Gastrocnemius medialis (tissue), 4 donors: ENCODE measurements around the gene FANCC. TPM values are rescaled to one million over a fixed set of nuclear protein-coding genes. Genes with fewer than 3 reads are reported as not detected.

ENCODE experiments used
- ATAC-seq, 2 donors: fragments of 150-250 bp; one replicate each; pipeline ENCODE4 v1.9.1; 2016
- DNase-seq, 2 donors: peaks; one replicate each; pipeline ENCODE4 v3.0.0-alpha.2; 2019
- H3K27ac ChIP-seq, 4 donors: fragments of 200-600 bp; sonication (generic); 1 replicate in 1 of 4; 2 replicates in 3 of 4; pipeline ENCODE4 v1.5.1; 2016 to 2018; ENCODE audit warnings: mild to moderate bottlenecking in 2 of 4, moderate library complexity in 1 of 4
- H3K27me3 ChIP-seq, 3 donors: fragments of 200-600 bp; sonication (generic) in 2 of 3; 1 replicate in 1 of 3; 2 replicates in 2 of 3; pipeline versions ENCODE4 v1.5.1 to v1.6.0; 2016 to 2019; ENCODE audit warnings: mild to moderate bottlenecking in 1 of 3, moderate library complexity in 1 of 3
- H3K36me3 ChIP-seq, 2 donors: fragments of 200-600 bp; sonication (generic) in 1 of 2; one replicate each; pipeline ENCODE4 v1.5.1; 2017 to 2018
- H3K4me1 ChIP-seq, 2 donors: fragments of 200-600 bp; sonication (generic) in 1 of 2; one replicate each; pipeline ENCODE4 v1.5.1; 2016 to 2017; ENCODE audit warnings: mild to moderate bottlenecking in 2 of 2
- H3K4me3 ChIP-seq, 4 donors: fragments of 200-600 bp; sonication (generic) in 3 of 4; 1 replicate in 1 of 4; 2 replicates in 3 of 4; pipeline ENCODE4 v1.5.1; 2016 to 2019; ENCODE audit warnings: mild to moderate bottlenecking in 2 of 4
- H3K9me3 ChIP-seq, 3 donors: fragments of 200-600 bp; sonication (generic) in 2 of 3; 1 replicate in 1 of 3; 2 replicates in 2 of 3; pipeline ENCODE4 v1.5.1; 2016 to 2019
- POLR2A ChIP-seq, 2 donors: fragments of 450-650 bp; IDR thresholded peaks; one replicate each; pipeline ENCODE4 v1.6.1; 2017; ENCODE audit warnings: antibody characterized with exemption in 2 of 2, mild to moderate bottlenecking in 2 of 2, moderate library complexity in 2 of 2
- in situ Hi-C, 4 donors: fragments of 200-750 bp; cut with MboI; loops; one replicate each; pipeline versions ENCODE4 v1.15.0 to v1.8.0; 2017; ENCODE audit warnings: low sequenced_read_pairs in 4 of 4
- intact Hi-C: fragments of 100-400 bp; cut with DNase I; formaldehyde crosslinking; loops from one replicate; pipeline ENCODE4 v1.15.1; 2023; ENCODE audit warnings: low total_unique reads
- total RNA-seq, 4 donors: library from RNA; depleted of rRNA; stranded (reverse); fragments of >200 nt; gene quantifications; one replicate each; pipeline versions ENCODE4 v1.1.0 to v1.2.3, GENCODE V29; 2016
- TF ChIP-seq, protein P1 (sequence below), 5 experiments: fragments of 450-650 bp in 3 of 5; fragments of 200-600 bp in 2 of 5; sonication (generic) in 2 of 5; IDR thresholded peaks in 4 of 5; conservative IDR thresholded peaks in 1 of 5; 1 replicate in 4 of 5; 2 replicates in 1 of 5; pipeline ENCODE4 v1.5.1; 2016 to 2019; ENCODE audit warnings: antibody characterized with exemption in 5 of 5, mild to moderate bottlenecking in 3 of 5, moderate library complexity in 3 of 5

Gene FANCC
- total RNA-seq, 4 donors from 2014 or later, result 1.2 to 4.8 (median 2.5) TPM

DNA sequence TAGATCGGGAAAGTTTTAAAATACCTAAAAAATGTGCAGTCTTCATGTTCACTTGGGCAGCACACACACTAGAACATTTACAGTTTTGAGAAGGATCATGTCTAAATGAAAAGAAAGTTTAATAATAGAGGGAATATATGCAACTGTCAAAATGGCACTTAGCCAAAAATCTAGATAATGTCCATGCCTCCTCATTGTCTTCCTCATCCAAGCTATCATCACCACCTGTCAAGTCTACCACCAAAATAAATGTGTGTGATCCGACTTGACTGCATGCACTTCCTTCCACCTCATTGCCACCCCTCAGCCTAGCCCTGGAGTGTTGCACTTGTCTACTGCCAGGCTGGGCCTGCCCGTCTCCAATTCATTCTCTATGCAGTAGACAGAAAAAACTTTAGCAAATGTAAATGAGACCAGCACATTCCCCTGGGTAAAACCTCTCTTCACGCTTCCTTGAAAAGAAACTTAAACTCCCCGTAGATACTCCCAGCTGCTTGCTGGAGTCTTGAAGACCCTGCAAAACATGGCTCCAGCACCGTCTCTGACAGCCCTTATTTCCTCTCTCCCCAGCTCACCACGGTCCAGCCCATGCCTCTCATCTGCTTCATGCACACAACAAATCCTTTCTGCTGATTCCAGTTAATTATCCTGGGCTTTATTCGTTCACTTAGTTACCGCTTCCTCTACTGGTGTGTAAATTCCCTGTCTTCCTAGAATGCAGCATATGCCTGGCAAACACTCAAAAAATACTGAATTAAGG is 66.9 kb downstream of the FANCC start:
- in situ Hi-C loops, result no loop called here
- Histone ChIP-seq H3K4me3 (no peak overlapping the region), H3K9me3 (no peaks in the 10 kb centered on the region), H3K27me3 (no peaks in the 10 kb centered on the region), H3K27ac (no peak overlapping the region), H3K36me3 (no peaks in the 10 kb centered on the region), H3K4me1 (peaks cover 5 to 6% of the 10 kb centered on the region in 2 donors)
- intact Hi-C loops, result no loop called here
- DNase-seq (no peak), ATAC-seq (no peak)
- TF ChIP-seq POLR2A (IDR thresholded peaks at IDR 0.05), result no peak
- TF ChIP-seq, protein P1, sequence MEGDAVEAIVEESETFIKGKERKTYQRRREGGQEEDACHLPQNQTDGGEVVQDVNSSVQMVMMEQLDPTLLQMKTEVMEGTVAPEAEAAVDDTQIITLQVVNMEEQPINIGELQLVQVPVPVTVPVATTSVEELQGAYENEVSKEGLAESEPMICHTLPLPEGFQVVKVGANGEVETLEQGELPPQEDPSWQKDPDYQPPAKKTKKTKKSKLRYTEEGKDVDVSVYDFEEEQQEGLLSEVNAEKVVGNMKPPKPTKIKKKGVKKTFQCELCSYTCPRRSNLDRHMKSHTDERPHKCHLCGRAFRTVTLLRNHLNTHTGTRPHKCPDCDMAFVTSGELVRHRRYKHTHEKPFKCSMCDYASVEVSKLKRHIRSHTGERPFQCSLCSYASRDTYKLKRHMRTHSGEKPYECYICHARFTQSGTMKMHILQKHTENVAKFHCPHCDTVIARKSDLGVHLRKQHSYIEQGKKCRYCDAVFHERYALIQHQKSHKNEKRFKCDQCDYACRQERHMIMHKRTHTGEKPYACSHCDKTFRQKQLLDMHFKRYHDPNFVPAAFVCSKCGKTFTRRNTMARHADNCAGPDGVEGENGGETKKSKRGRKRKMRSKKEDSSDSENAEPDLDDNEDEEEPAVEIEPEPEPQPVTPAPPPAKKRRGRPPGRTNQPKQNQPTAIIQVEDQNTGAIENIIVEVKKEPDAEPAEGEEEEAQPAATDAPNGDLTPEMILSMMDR (IDR thresholded peaks at IDR 0.05 in 4 of 5, conservative IDR thresholded peaks at IDR 0.05 in 1 of 5), result no peak

DNA sequence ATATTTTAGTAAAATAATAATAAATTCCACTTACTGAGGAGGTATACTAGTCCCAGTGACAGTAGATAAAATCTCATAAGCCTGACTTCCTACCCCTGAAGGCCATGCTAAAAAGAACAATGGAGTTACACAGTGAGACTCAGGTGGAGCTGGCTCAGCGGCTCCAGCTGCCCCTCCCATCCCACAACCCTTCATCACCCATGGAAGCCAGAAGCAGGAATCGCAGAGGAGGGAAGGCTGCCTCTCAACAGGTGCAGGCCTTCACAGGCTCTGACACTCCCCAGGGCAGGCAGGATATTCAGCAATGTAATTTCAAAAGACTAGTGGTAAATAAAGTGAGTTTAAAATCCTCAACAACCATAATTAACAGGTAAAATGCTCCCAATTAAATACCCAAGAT is 67.5 kb downstream of the FANCC start:
- intact Hi-C loops (no loop called here), in situ Hi-C loops (no loop called here)
- Histone ChIP-seq H3K27me3 (no peaks in the 10 kb centered on the region), H3K4me1 (peaks cover 5 to 6% of the 10 kb centered on the region in 2 donors), H3K9me3 (no peaks in the 10 kb centered on the region), H3K36me3 (no peaks in the 10 kb centered on the region), H3K4me3 (no peak overlapping the region), H3K27ac (no peak overlapping the region)
- TF ChIP-seq POLR2A (IDR thresholded peaks at IDR 0.05), result no peak
- TF ChIP-seq, protein P1 (IDR thresholded peaks at IDR 0.05 in 4 of 5, conservative IDR thresholded peaks at IDR 0.05 in 1 of 5), result no peak
- ATAC-seq (no peak), DNase-seq (no peak)

DNA sequence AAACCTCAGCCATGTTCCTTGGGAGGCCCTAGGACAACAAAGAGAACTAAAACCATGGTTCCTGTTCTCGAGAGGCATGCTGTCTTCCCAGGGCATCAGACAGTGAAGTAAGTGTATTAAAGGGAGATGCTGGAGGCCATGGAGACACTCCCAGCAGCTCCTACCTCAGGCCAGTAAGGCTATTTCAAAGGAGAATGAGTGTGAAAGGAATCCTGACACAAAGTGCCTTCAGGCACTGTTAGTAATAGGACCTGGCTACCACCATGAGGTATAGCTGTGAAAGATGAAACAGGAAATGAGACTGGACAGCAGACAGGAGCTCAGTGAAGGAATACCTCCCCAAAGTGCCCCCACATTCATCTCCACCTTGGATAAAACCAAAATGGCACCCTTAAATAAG is 71.0 kb downstream of the FANCC start:
- TF ChIP-seq POLR2A (IDR thresholded peaks at IDR 0.05), result no peak
- TF ChIP-seq, protein P1 (IDR thresholded peaks at IDR 0.05 in 4 of 5, conservative IDR thresholded peaks at IDR 0.05 in 1 of 5), result no peak
- intact Hi-C loops, result no loop called here
- in situ Hi-C loops, result no loop called here
- no peaks in the 10 kb centered on the region for H3K36me3 ChIP-seq
- no peaks in the 10 kb centered on the region for H3K27me3 ChIP-seq
- no peaks in the 10 kb centered on the region for H3K9me3 ChIP-seq
- ATAC-seq, result no peak
- H3K4me1 ChIP-seq, result peaks cover 5 to 6% of the 10 kb centered on the region in 2 donors
- H3K4me3 ChIP-seq, result no peak overlapping the region
- DNase-seq, result no peak
- H3K27ac ChIP-seq, result no peak overlapping the region

DNA sequence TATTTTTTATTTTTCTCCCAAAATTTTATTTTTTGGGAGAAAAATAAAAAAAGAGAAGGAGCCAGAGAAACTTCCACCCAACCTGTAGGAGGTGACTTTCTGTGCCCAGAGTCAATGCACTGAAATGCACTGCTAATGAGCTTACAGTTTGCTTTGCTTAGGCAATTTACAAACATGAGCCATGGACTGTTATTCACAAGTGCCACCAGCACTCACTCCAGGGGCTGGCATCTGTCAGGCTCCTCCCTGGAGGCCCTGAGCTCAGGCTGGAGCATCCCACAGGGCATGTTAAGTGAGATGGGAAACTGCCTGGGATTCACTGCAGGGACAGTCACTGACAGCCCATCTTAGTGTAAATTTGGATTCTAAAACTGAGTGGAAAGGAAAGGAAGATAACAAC is 74.9 kb downstream of the FANCC start:
- no peak for TF ChIP-seq POLR2A (IDR thresholded peaks at IDR 0.05)
- no peak overlapping the region for H3K4me3 ChIP-seq
- intact Hi-C loops (no loop called here), in situ Hi-C loops (no loop called here)
- no peaks in the 10 kb centered on the region for H3K36me3 ChIP-seq
- no peaks in the 10 kb centered on the region for H3K4me1 ChIP-seq
- H3K27me3 ChIP-seq, result no peaks in the 10 kb centered on the region
- ATAC-seq, result no peak
- H3K9me3 ChIP-seq, result no peaks in the 10 kb centered on the region
- no peak for DNase-seq
- no peak overlapping the region for H3K27ac ChIP-seq

DNA sequence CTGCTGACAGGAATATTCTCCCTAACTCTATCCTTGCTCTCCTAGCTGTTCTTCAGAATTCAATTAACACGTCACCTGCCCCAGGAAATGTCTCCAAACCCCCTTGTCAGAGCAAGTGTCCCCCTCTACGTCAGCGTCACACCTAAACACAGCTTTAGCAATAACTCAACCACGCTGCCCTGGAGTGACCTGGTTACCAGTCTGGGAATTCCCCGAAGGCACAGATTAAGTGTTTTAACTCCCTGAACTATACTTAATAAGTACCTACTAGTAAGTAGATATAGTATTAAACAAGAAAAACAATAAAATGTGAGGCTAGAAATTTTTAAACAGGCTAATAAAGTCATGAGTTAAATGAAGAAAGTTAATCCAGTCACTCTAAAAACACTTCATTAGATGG is 78.4 kb downstream of the FANCC start:
- intact Hi-C loops, result no loop called here
- H3K4me3 ChIP-seq, result no peak overlapping the region
- DNase-seq (no peak), ATAC-seq (no peak)
- no peaks in the 10 kb centered on the region for H3K9me3 ChIP-seq
- in situ Hi-C loops, result no loop called here
- TF ChIP-seq POLR2A (IDR thresholded peaks at IDR 0.05), result no peak
- no peaks in the 10 kb centered on the region for H3K27me3 ChIP-seq
- no peak overlapping the region for H3K27ac ChIP-seq
- H3K36me3 ChIP-seq, result no peaks in the 10 kb centered on the region
- H3K4me1 ChIP-seq, result no peaks in the 10 kb centered on the region

DNA sequence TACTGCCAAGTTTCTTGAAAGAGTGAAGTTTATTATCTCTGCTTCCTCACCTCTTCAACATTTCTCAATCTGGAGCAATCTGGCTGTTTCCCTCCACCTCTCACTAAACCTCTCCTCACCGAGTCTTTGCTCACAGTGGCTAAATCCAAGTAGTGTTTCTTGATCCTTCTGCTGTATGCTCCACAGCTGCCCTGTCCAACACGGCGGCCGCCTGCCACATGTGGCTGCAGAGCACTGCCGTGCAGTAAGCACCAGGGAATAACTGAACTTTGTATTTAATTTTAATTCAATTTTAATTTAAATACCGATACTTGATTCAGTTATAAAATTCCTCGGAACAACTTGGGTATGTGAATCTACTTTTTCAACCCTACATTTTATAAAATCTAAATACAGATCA is 80.2 kb downstream of the FANCC start:
- DNase-seq, result no peak
- in situ Hi-C loops (no loop called here), intact Hi-C loops (no loop called here)
- H3K4me3 ChIP-seq, result no peak overlapping the region
- H3K27me3 ChIP-seq, result no peaks in the 10 kb centered on the region
- ATAC-seq, result no peak
- no peaks in the 10 kb centered on the region for H3K4me1 ChIP-seq
- no peak overlapping the region for H3K27ac ChIP-seq
- H3K36me3 ChIP-seq, result no peaks in the 10 kb centered on the region
- TF ChIP-seq, protein P1 (IDR thresholded peaks at IDR 0.05 in 4 of 5, conservative IDR thresholded peaks at IDR 0.05 in 1 of 5), result no peak
- no peak for TF ChIP-seq POLR2A (IDR thresholded peaks at IDR 0.05)
- no peaks in the 10 kb centered on the region for H3K9me3 ChIP-seq
